ENCODE data around the gene HS6ST2. TPM values are rescaled to one million over a fixed set of nuclear protein-coding genes. Genes with fewer than 3 reads are reported as not detected.

Gene HS6ST2
- total and polyA plus RNA-seq, 2 donors from 2014 or later, result 2.0 to 11.9 TPM

GRCh38 chrX:132836471-132836870 lies 122.0 kb downstream of the HS6ST2 start:
- Histone ChIP-seq H3K4me1 (ENCODE audit: control insufficient read depth in 2 of 3, insufficient read depth in 2 of 3, low read depth in 1 of 3, low read length in 3 of 3) (no peaks in the 10 kb centered on the region), H3K36me3 (ENCODE audit: control insufficient read depth in 2 of 3, insufficient read depth in 3 of 3, low read length in 3 of 3) (no peaks in the 10 kb centered on the region), H3K9me3 (ENCODE audit: control insufficient read depth in 2 of 3, insufficient read depth in 1 of 3, low read length in 3 of 3) (no peaks in the 10 kb centered on the region), H3K27me3 (ENCODE audit: control insufficient read depth, insufficient read depth, low read length) (peaks cover 5% of the 10 kb centered on the region), H3K4me3 (ENCODE audit: low read length in 3 of 3) (no peak overlapping the region), H3K9ac (ENCODE audit: low read length in 3 of 3) (no peak overlapping the region), H3K27ac (ENCODE audit: low read depth in 2 of 2, low read length in 2 of 2) (no peak overlapping the region)
- FAIRE-seq (no peak), DNase-seq (no peak)
- intact Hi-C loops (cut with DNase I), result no loop called here
- TF ChIP-seq, protein P1, sequence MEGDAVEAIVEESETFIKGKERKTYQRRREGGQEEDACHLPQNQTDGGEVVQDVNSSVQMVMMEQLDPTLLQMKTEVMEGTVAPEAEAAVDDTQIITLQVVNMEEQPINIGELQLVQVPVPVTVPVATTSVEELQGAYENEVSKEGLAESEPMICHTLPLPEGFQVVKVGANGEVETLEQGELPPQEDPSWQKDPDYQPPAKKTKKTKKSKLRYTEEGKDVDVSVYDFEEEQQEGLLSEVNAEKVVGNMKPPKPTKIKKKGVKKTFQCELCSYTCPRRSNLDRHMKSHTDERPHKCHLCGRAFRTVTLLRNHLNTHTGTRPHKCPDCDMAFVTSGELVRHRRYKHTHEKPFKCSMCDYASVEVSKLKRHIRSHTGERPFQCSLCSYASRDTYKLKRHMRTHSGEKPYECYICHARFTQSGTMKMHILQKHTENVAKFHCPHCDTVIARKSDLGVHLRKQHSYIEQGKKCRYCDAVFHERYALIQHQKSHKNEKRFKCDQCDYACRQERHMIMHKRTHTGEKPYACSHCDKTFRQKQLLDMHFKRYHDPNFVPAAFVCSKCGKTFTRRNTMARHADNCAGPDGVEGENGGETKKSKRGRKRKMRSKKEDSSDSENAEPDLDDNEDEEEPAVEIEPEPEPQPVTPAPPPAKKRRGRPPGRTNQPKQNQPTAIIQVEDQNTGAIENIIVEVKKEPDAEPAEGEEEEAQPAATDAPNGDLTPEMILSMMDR (IDR thresholded peaks at IDR 0.05; ENCODE audit: borderline replicate concordance, extremely low read depth, insufficient read depth), result no peak

GRCh38 chrX:132834741-132835140 lies 123.7 kb downstream of the HS6ST2 start:
- no peak for FAIRE-seq
- intact Hi-C loops (cut with DNase I), result no loop called here
- Histone ChIP-seq H3K27me3 (ENCODE audit: control insufficient read depth, insufficient read depth, low read length) (peaks cover 5% of the 10 kb centered on the region), H3K36me3 (ENCODE audit: control insufficient read depth in 2 of 3, insufficient read depth in 3 of 3, low read length in 3 of 3) (no peaks in the 10 kb centered on the region), H3K4me3 (ENCODE audit: low read length in 3 of 3) (no peak overlapping the region), H3K4me1 (ENCODE audit: control insufficient read depth in 2 of 3, insufficient read depth in 2 of 3, low read depth in 1 of 3, low read length in 3 of 3) (no peaks in the 10 kb centered on the region), H3K27ac (ENCODE audit: low read depth in 2 of 2, low read length in 2 of 2) (no peak overlapping the region), H3K9ac (ENCODE audit: low read length in 3 of 3) (no peak overlapping the region), H3K9me3 (ENCODE audit: control insufficient read depth in 2 of 3, insufficient read depth in 1 of 3, low read length in 3 of 3) (no peaks in the 10 kb centered on the region)
- TF ChIP-seq, protein P1 (IDR thresholded peaks at IDR 0.05; ENCODE audit: borderline replicate concordance, extremely low read depth, insufficient read depth), result no peak
- no peak for DNase-seq

- no peak for FAIRE-seq
- intact Hi-C loops (cut with DNase I), result no loop called here
- H3K27me3 ChIP-seq (ENCODE audit: control insufficient read depth, insufficient read depth, low read length), result peaks cover 5% of the 10 kb centered on the region
These were observed 124.3 kb downstream of the HS6ST2 start for GRCh38 chrX:132834109-132834508.

More at GRCh38 chrX:132834109-132834508, 124.3 kb downstream of the HS6ST2 start:
- no peak overlapping the region for H3K4me3 ChIP-seq (ENCODE audit: low read length in 3 of 3)
- no peaks in the 10 kb centered on the region for H3K9me3 ChIP-seq (ENCODE audit: control insufficient read depth in 2 of 3, insufficient read depth in 1 of 3, low read length in 3 of 3)
- TF ChIP-seq, protein P1 (IDR thresholded peaks at IDR 0.05; ENCODE audit: borderline replicate concordance, extremely low read depth, insufficient read depth), result no peak
- no peak overlapping the region for H3K27ac ChIP-seq (ENCODE audit: low read depth in 2 of 2, low read length in 2 of 2)
- H3K4me1 ChIP-seq (ENCODE audit: control insufficient read depth in 2 of 3, insufficient read depth in 2 of 3, low read depth in 1 of 3, low read length in 3 of 3), result no peaks in the 10 kb centered on the region
- H3K36me3 ChIP-seq (ENCODE audit: control insufficient read depth in 2 of 3, insufficient read depth in 3 of 3, low read length in 3 of 3), result no peaks in the 10 kb centered on the region
- DNase-seq, result no peak
- H3K9ac ChIP-seq (ENCODE audit: low read length in 3 of 3), result no peak overlapping the region
